ENCODE measurements around the gene NHLRC2.
"Not testable (repeated sequence)": the region's sequence is repeated elsewhere in the genome, so short reads cannot be mapped to it uniquely, and the experiment has no call there.

NHLRC2 gene

DNA sequence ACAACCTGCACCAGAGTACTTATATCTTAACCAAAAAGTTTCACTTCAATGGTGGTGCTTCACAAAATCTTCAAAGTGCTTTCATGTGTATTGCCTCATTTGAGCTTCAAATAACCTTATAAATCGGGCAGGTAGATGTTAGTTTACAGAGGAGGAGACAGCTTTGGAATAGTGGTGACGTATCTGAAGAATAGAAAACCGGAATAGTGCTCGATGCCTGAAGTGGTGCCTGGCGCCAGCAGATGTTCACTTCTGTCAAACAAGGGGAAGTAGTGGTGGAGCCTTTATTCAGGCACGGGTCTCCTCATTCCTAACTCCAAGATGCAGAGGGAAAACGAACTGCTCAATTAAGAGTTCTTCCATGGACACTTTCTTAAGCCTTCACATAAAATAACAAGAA is 58.1 kb downstream of the NHLRC2 start:
- no peak for DNase-seq

DNA sequence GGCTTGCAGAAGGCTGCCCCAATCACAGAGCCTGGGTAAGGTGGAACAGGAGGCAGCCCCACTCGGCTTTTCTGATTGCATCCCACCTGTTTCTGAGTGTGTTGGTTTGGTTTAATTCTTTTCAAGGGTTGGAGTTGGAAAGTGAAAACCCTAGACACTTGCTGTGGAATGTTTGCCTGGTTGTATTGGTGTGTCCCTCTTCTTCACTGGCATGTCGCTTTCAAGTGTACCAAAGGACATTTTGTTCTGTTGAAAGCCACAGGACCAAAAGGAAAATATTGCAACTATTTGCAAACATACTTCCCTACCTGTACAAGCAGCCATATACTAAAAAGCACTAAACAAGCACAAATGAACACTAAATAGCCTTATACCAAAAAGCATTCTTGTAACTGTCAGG is 60.5 kb downstream of the NHLRC2 start:
- DNase-seq, result no peak

GRCh38 chr10:113915540-113915939 is 61.1 kb downstream of the NHLRC2 start:
- DNase-seq, result no peak

GRCh38 chr10:113916053-113916452 is 61.6 kb downstream of the NHLRC2 start:
- no peak for DNase-seq

DNA sequence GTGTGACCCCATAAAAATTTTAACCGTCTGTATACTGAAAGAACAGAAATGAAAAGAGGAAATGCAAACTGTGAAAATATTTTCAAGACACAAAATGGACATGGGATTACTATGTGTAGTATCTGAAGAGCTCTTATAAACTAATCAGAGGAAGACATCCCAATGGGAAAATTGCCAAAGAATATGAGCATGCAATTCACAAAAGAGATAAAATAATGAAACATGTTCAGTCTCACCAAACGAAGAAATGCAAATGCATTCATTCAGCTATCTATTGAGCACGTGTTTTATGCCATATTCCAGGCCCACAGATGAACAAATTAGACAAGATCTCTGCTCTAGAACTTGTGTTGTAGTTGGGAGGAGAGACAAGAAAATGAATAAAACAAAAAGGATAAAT is 63.2 kb downstream of the NHLRC2 start:
- no peak for DNase-seq

GRCh38 chr10:113920114-113920513 is 65.7 kb downstream of the NHLRC2 start:
- DNase-seq, result no peak

DNA sequence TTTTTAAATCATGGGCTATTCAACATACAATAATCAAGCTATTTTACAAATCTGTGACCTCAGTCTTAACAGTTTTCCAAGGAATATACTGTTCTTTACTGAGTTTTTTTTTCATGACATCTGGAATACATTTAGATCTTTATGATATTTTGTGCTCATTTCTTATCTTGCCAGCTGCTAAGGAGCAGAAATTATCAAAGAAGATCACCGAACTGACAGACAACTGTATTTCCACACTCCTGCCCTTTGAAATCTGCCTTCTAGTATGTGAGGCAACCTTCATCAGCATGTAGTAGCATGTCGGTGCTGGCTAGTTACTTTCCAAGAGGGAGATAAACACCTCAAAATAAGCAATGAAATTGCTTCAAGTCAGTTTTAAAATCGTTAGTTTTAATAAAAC is 66.4 kb downstream of the NHLRC2 start:
- no peak for DNase-seq

DNA sequence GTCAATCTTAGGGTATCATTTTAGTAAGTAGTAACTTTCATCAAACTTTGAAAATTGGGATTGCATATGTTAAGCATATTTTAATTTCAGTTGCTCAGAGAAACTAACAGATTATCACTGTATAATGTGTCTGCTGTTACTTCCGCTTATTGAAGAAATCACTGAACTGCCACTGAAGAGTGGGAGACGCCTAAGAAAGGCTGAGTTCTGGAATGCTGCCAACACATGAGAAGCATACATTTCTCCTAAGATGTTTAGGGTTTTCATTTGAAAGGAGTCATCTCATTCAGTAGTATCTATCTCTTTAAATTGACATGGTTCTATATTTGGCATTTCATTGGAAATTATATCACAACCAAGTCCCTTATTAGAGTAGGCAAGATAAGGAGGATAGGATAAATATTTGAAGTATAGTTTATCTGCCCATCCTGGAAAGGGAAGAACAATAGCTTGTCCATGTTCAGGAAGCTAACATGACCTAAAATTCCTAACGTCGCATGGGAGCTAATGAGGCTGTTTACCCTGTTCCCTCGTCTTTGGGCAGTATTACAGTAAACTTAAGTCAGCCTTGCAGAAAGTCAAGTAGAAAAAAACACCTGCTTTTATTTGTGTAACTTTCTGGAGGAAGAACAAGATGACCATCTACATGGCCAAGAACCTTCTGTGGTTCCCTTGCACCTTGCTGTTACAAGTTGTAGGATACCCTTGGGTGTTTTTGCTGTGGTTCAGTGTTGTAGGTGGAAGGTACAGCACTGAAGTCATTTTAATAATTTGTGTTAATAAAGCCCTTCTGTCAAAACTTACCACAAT is 67.3 kb downstream of the NHLRC2 start:
- peak; percentile 11 for DNase-seq

DNA sequence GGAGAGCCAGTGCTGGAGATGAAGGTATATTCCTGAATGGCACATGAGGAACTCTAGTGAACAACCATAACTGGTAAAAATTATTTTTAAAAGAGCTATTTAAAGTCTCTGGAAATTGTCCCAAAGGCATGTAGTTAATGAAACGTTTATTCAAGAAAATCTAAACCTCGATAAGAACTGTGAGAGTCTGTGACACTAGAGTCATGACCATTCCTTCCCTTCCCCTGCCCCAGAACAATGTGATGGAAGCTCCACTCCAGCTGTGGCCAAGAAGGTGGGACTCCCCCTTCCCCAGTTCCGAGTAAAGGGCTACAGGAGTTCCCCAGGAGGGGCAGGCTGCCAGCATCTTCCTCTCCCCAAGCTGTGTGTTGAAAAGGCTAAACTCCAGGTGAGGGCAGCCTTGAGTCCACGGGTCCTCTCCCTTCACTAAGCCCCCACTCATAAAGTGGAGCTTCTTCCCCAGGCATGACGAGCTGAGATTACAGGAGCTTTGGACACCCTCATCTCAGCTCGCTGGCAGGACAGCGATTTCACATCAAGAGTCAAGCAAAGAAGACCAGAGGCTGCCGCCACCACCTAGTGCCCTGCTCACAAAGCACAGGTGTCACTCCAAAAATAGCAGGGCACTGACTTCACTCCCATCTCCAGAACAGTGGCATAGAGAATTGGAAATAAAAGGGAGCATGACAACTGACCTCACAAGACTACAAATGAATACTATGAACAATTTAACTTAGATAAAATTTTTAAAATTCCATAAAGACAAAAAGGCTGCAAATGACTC is 68.5 kb downstream of the NHLRC2 start:
- no peak for DNase-seq

DNA sequence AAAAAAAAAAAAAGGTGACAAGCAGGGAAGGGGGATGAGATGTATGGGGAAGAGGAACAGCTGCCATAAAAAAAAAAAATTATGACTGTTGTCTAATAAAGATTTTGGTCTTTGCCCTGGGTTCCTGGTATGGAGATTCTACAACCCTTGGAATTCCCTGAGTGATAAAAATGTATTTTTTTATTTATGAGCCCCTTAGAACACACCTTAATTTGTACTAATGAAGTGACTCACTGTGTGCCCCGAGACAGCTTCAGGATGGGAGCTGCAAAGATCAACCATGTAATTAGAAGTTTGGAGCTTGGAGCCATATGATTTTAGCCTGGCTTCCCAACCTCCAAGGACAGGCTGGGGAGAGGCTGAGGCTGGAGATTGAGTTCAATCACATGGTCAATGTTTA is 69.7 kb downstream of the NHLRC2 start:
- DNase-seq, result no peak

GRCh38 chr10:113924664-113925063 is 70.2 kb downstream of the NHLRC2 start:
- DNase-seq, result no peak

GRCh38 chr10:113927440-113927839 is 73.0 kb downstream of the NHLRC2 start:
- DNase-seq, result no peak

DNA sequence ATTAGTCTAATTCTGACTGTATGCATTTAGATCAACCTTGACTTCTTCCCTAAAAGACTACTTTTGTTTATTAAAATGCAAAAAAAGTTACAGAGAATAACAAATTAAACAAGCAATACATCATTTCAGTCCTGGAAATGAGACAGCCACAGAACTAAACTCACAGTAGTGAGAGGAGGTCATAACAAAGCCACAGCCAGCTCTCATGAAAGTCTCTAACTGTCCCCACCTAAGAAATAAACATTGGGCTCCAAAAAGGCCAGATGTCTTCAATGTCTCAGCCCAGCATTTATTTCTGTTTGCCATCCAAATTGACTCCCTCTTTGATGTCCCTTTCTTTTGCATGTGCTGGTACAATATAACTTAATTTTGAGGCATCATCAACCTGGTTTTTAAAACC is 74.4 kb downstream of the NHLRC2 start:
- DNase-seq, result no peak

- no peak for DNase-seq
Measured at GRCh38 chr10:113929522-113929921, 75.1 kb downstream of the NHLRC2 start.

GRCh38 chr10:113930482-113931057 is 76.1 kb downstream of the NHLRC2 start:
- DNase-seq, result no peak

DNA sequence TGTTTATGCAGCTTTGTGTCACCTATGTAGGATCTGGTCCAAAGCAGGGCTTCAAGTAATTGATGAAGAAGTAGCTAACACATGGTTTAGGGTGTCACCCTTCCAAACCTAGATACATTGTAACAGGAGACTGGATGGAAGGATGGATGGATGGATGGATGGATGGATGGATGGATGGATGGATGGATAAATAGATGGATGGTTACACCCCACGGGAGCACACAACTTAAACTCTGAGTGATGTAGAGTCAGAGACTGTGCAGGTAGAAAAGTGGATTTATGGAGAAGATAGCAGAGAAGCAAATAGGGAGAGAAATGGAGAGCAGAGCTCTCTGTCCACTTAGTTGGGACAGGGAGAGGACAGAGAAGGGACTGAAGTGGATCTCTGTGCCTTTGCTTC is 78.4 kb downstream of the NHLRC2 start:
- DNase-seq, result no peak

DNA sequence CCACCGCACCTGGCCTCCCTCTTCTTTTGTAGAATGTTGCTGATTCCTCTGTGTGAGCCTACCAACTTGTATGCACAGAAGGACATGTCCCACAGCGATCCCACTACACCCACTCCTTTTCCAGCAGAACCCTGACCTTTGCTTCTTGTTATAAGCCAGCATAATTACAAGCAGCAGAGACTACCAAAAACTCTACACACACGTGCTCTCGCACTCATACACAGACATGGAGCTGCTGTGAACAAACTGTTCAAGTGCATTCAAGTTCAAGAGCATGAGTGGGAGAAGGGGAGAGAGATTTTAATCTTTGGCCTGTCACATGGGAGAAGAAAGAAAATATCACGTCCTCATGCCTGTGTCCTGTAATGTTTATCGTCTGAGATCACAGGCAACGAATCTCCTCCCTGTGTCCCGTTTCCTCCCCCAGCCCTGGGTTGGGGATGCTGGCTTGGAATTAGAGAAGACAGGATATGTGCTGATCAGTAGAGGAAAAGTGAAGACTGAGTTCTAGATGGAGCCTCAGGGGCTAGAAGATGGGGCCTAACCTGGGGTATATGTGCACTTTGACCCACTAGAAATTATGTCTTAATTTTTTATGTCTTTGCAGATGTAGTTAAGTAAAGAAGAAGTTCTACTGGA is 79.6 kb downstream of the NHLRC2 start:
- DNase-seq, result no peak

GRCh38 chr10:113937258-113937657 is 82.8 kb downstream of the NHLRC2 start:
- no peak for DNase-seq

DNA sequence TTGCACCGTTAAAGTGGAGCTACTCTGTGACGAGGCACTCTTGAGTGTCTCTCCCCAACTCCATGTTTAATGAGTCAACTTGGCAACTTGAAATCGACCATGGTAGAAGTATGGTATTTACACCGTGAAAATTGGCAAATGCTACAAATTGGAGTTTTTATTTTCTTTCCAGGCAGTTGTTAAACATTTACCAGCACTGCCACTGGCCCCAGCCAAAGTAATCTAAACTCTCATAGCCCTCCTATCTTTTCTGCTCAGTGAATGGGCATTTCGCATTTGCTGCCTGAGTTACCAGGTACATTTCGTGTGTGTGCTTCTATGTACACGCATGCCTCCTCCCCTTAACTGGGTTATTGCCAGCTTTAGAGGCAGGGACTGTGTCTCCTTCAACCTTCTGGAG is 83.3 kb downstream of the NHLRC2 start:
- DNase-seq, result no peak

DNA sequence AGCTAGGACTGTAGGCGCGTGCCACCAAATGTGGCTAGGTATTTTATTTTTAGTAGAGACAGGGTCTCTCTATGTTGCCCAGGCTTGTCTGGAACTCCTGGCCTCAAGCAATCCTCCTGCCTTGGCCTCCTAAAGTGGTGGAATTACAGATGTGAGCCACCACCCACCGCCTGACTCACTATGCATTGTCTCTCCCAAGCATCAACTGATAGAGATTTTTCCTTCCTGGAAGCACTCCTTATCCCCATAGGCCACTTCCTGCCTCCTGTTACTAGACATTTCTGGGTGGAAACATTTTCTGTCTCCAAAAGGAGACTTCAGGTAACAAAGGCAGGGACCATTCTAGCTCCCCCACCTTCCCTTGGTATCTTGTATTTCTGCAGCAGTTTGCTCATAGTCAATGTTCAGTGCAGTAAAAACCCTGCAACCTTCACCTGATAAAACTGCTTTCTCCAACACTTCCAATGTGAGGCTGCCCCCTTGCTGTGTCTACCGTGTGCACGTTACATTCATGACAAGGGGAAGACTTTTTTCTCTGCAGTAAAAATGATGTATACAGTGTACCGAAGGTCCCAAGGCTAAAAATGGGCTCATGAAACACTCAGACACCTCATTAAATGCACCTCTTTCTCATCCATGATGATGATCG is 84.9 kb downstream of the NHLRC2 start:
- DNase-seq, result no peak

- DNase-seq, result no peak
Measured at GRCh38 chr10:113941140-113941539, 86.7 kb downstream of the NHLRC2 start.

- DNase-seq, result not testable (repeated sequence)
Measured at GRCh38 chr10:113943196-113943595, 88.7 kb downstream of the NHLRC2 start.
